GM06990 (cell line): ENCODE results near the gene MAP3K5.

Experiments used
- DNase-seq: peaks from one replicate; pipeline ENCODE4 v3.0.0-alpha.2; 2011; ENCODE audit not compliant: insufficient read length; ENCODE audit errors: extremely low read depth
- H3K27me3 ChIP-seq: replicated peaks from 2 replicates; pipeline ENCODE4 v1.6.0; 2011; ENCODE audit warnings: low read length; ENCODE audit not compliant: control insufficient read depth, insufficient read depth
- H3K36me3 ChIP-seq: 2 replicates; pipeline ENCODE4 v1.5.1; 2011; ENCODE audit warnings: low read length; ENCODE audit not compliant: control insufficient read depth, insufficient read depth
- H3K4me3 ChIP-seq: replicated peaks from 2 replicates; pipeline ENCODE4 v1.5.1; 2011; ENCODE audit warnings: low read depth, mild to moderate bottlenecking, control low read depth, low read length
- TF ChIP-seq, protein P1 (sequence below): IDR thresholded peaks from 2 replicates; pipeline ENCODE4 v1.5.1; 2011; ENCODE audit warnings: low read length, control low read depth, mild to moderate bottlenecking, inconsistent platforms; ENCODE audit not compliant: insufficient read depth, poor library complexity, severe bottlenecking

MAP3K5 gene

DNA sequence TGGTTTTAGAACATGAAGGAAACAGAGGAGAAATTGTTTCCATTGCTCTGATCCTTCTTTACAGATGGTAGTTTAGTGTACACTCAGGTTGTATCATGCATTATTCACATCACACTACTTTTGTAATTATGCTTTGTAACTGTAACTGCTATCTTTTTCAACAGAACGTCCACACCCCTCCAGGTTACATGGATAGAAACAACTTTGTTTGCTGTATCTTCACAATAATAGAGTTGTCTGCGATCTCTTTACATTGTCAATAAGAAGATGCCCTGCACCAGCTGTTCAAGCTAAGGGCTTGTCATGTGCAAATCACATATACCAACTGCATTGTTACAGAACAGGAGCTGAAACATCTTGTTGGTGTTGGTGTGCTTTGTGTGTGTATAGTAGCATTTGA is 174.2 kb downstream of the MAP3K5 start:
- TF ChIP-seq, protein P1, sequence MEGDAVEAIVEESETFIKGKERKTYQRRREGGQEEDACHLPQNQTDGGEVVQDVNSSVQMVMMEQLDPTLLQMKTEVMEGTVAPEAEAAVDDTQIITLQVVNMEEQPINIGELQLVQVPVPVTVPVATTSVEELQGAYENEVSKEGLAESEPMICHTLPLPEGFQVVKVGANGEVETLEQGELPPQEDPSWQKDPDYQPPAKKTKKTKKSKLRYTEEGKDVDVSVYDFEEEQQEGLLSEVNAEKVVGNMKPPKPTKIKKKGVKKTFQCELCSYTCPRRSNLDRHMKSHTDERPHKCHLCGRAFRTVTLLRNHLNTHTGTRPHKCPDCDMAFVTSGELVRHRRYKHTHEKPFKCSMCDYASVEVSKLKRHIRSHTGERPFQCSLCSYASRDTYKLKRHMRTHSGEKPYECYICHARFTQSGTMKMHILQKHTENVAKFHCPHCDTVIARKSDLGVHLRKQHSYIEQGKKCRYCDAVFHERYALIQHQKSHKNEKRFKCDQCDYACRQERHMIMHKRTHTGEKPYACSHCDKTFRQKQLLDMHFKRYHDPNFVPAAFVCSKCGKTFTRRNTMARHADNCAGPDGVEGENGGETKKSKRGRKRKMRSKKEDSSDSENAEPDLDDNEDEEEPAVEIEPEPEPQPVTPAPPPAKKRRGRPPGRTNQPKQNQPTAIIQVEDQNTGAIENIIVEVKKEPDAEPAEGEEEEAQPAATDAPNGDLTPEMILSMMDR: no peak
- Histone ChIP-seq H3K4me3 (no peak overlapping the region), H3K27me3 (no peaks in the 10 kb centered on the region), H3K36me3 (peaks cover 15% of the 10 kb centered on the region)
- no peak for DNase-seq

GRCh38 chr6:136616527-136616926 is 175.8 kb downstream of the MAP3K5 start:
- H3K36me3 ChIP-seq: peaks cover 12% of the 10 kb centered on the region
- TF ChIP-seq, protein P1: no peak
- H3K4me3 ChIP-seq: no peak overlapping the region
- no peaks in the 10 kb centered on the region for H3K27me3 ChIP-seq
- no peak for DNase-seq

- DNase-seq: no peak
- TF ChIP-seq, protein P1: no peak
- no peak overlapping the region for H3K4me3 ChIP-seq
- H3K27me3 ChIP-seq: no peaks in the 10 kb centered on the region
- H3K36me3 ChIP-seq: peaks cover 12% of the 10 kb centered on the region
These were observed 177.3 kb downstream of the MAP3K5 start for GRCh38 chr6:136614994-136615393.

DNA sequence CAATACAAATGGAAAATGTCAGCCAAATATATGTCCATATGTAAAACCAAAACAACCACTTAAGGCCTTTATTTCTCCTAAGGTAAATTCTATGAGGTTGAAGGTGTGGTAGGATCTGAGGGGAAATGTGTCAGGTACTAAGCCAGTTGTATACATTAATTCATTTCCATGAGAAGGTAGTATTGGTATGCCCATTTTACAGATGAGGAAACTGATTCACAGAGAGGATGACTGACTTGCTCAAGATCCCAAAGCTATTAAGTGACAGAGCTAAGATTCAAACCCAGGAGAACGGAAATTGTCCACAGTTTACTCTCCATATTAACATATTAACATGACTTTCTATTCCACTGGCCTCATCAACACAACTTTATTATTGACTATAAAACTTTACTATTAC is 177.9 kb downstream of the MAP3K5 start:
- Histone ChIP-seq H3K27me3 (no peaks in the 10 kb centered on the region), H3K4me3 (no peak overlapping the region), H3K36me3 (peaks cover 12% of the 10 kb centered on the region)
- no peak for DNase-seq
- TF ChIP-seq, protein P1: no peak

DNA sequence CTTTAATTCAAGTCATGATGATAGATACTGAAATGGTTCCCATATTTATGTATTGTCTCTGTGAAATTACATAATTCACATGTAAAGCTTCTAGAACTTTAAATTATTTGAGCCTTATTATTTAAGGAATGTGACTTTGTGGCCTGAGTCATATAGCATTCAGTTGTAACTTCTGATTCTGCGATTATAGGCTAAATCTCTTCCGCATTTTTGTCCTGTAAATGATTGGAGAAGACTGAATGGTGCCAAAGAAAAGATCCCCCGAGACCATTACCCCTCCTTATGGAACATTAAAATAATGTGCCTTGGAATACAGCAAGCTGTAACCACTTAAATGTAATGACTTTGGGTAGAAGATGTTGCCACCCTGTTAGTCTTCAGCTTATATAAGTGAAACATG is 178.8 kb downstream of the MAP3K5 start:
- DNase-seq: no peak
- Histone ChIP-seq H3K36me3 (peaks cover 9% of the 10 kb centered on the region), H3K27me3 (no peaks in the 10 kb centered on the region), H3K4me3 (no peak overlapping the region)
- TF ChIP-seq, protein P1: no peak
